Keratinocyte (primary cell): ENCODE measurements around the gene CACNA1B.

Experiments
- EZH2 ChIP-seq: IDR thresholded peaks from one replicate; pipeline ENCODE4 v1.6.1; 2012; ENCODE audit warnings: inconsistent platforms, mild to moderate bottlenecking, low read length, moderate library complexity
- TF ChIP-seq, protein P1 (sequence below), 3 experiments: IDR thresholded peaks in 1 of 3; conservative IDR thresholded peaks in 1 of 3; optimal IDR thresholded peaks in 1 of 3; 2 replicates in 2 of 3; 3 replicates in 1 of 3; pipeline versions ENCODE3 to v1.5.1; 2011; ENCODE audit warnings: low read length in 3 of 3, mild to moderate bottlenecking in 3 of 3, moderate library complexity in 2 of 3, control low read depth in 1 of 3, inconsistent platforms in 1 of 3; ENCODE audit not compliant: insufficient read depth in 2 of 3; ENCODE audit errors: extremely low read depth in 1 of 3

GRCh38 chr9:138117836-138118235 is 240.3 kb downstream of the CACNA1B start:
- no peak for TF ChIP-seq EZH2
- TF ChIP-seq, protein P1, sequence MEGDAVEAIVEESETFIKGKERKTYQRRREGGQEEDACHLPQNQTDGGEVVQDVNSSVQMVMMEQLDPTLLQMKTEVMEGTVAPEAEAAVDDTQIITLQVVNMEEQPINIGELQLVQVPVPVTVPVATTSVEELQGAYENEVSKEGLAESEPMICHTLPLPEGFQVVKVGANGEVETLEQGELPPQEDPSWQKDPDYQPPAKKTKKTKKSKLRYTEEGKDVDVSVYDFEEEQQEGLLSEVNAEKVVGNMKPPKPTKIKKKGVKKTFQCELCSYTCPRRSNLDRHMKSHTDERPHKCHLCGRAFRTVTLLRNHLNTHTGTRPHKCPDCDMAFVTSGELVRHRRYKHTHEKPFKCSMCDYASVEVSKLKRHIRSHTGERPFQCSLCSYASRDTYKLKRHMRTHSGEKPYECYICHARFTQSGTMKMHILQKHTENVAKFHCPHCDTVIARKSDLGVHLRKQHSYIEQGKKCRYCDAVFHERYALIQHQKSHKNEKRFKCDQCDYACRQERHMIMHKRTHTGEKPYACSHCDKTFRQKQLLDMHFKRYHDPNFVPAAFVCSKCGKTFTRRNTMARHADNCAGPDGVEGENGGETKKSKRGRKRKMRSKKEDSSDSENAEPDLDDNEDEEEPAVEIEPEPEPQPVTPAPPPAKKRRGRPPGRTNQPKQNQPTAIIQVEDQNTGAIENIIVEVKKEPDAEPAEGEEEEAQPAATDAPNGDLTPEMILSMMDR (optimal IDR thresholded peaks at IDR 0.05 in 1 of 3, IDR thresholded peaks at IDR 0.05 in 1 of 3, conservative IDR thresholded peaks at IDR 0.05 in 1 of 3; ENCODE audit: extremely low read depth in 1 of 3, insufficient read depth in 2 of 3, low read length in 3 of 3): no peak
